NCI-H345 treated with DMSO at 0.1 percent for 48 hours (cell line): ENCODE data around the gene CASP9.

Experiments used
- DNase-seq: peaks from one replicate; lab custom pipeline; 2025; ENCODE audit not compliant: unreplicated experiment; lab: John Stamatoyannopoulos, UW

Gene CASP9

DNA sequence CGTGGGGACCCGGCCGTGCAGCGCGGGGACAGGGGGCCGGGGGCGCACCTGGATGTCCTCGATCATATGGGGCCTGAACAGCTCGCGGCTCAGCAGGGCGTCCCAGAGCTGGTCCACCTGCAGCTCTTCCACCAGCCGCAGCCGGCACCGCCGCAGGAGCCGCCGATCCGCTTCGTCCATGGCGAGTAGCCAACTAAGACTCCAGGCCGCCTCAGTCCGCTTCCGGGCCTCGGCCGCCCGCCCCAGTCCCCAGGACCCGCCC, at the start of gene CASP9:
Gene CASP9 (minus strand): TSS at position 195 of the 262 bp plus-strand sequence. CDS start 15 bp downstream, at position 180.
- DNase-seq, result no peak

DNA sequence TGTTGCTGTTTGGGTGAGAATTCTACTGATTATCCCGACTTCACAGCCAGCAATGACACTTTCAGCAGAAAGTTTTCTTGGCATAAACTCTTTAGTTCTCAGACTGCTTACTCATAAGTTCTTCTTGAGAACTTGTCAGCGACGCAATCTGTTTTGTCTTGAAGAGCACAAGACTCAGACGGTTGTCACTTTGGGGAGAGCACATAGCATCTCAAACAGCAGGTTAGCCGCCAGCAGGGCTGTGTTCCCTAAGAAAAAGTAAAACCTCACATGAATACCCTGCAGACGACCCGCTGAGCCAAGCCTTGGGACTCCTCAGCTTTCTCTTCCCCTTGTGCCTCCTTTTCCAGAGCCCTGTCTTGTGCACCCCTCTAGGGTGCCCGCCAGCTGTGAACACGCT, 49.5 kb upstream of the CASP9 start:
- no peak for DNase-seq

GRCh38 chr1:15571266-15571665, 47.3 kb upstream of the CASP9 start:
- no peak for DNase-seq

GRCh38 chr1:15570861-15571260, 46.8 kb upstream of the CASP9 start:
- no peak for DNase-seq

DNA sequence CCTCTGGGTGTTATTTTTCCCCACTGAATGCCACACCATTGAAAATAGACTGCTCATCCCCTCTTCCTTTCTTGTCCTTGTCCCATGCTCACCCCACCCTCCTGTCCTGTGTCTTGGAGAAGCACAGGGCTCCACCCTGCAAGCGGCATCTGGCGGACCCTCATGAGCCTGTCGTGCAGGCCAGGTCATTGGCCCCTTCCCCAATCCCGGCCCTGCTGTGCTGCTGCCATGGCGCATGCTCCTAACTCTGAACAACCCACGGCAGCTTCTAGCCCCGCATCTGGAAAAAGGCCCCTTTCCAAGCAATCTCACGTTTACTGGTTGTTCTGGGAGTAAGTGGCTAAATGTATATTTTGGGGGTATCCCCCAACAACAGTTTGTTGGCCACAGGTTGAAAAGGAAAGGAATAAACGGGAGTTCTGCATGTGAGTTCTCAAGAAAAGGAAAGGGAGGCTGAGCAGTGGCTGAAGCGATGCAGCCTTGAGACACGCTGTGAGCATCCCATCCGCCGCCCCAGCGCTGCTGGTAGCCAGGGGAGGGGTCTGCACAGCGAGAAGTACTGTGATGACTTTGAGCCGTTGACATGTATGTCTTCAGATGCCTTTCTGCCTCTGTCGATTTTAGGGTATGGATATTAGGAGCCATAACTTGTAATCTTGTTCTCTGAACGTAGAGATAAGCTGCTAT, 44.5 kb upstream of the CASP9 start:
- no peak for DNase-seq

GRCh38 chr1:15559189-15559810, 35.3 kb upstream of the CASP9 start:
- DNase-seq, result no peak

- no peak for DNase-seq
These were observed 34.5 kb upstream of the CASP9 start for GRCh38 chr1:15558516-15558915.

- DNase-seq, result no peak
These were observed 33.6 kb upstream of the CASP9 start for GRCh38 chr1:15557594-15557993.

- no peak for DNase-seq
These were observed 33.0 kb upstream of the CASP9 start for GRCh38 chr1:15557008-15557407.

- DNase-seq, result no peak
These were observed 26.6 kb upstream of the CASP9 start for GRCh38 chr1:15550573-15550972.

DNA sequence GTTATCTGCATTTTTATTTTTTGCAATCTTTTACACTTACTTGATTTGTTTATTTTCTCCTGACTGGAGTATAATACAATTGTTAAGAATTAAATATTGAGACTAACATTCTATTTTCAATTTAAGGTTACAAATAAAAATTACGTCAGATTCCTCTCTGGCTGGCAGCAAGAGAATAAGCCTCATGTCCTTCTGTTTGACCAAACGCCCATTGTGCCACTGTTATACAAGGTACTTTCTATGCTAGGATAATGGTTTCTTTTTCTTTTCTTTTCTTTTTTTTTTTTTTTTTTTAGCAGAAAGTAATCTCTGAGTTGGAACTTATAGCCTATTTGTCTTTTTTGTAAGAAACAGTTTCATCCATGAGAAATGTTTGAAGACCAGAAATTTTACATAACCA, 22.6 kb upstream of the CASP9 start:
- DNase-seq, result no peak

DNA sequence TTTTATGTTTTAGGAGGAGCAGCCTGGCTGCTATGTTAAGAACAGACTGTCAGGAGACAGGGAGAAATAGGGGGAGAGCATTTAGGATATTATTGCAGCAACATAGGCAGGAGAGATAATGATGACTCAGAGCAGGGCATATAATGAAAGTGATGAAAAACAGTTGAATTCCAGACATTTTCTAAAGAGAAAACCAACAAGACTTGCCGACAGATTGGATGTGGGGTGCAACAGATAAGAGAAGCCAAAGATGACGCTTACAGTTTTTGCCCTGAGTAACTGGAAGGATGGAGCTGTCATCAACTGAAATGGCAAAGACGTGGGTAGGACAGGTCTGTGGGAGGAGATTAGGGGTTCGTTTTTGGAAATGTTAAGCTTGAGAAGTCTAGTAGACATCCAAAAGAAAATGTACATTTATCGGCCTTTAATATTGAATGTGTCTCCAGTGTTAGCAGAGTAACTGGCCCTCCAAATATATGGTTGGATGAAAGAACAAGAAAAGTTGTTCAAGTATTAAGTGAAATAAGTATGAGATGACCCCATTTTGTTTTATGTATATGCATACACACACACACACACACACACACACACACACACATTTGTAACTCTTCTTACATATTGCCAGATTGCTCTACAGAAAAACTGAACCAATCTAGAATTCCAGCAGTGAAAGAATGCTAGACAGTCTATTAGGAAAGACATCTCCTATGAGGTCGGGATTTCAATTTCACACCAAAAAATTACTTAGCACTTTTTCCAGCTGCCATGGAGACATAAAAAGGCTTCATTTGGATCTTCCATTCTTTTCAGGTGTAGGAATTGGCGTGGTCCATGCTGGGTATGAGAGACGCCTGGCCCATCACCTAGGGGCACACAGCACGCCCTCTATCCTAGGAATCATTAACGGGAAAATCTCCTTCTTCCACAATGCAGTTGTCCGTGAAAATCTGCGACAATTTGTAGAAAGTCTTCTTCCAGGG, 19.9 kb upstream of the CASP9 start:
- DNase-seq, result no peak

DNA sequence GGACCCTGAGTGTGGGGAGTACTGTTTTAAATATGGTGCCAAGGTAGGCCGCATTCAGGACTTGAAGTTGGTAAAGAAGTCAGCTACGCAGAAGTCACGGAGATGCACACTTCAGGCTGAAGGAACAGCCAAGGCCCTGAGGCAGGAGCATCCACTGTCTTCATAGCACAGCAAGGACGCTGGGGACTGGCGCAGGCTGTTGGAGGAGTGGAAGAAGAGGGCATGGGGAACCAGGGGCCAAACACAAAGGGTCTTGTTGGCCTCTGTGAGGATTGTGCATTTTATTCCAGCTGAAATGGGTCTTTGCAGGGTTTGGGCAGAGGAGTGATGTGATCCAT, 19.2 kb upstream of the CASP9 start:
- DNase-seq, result no peak

DNA sequence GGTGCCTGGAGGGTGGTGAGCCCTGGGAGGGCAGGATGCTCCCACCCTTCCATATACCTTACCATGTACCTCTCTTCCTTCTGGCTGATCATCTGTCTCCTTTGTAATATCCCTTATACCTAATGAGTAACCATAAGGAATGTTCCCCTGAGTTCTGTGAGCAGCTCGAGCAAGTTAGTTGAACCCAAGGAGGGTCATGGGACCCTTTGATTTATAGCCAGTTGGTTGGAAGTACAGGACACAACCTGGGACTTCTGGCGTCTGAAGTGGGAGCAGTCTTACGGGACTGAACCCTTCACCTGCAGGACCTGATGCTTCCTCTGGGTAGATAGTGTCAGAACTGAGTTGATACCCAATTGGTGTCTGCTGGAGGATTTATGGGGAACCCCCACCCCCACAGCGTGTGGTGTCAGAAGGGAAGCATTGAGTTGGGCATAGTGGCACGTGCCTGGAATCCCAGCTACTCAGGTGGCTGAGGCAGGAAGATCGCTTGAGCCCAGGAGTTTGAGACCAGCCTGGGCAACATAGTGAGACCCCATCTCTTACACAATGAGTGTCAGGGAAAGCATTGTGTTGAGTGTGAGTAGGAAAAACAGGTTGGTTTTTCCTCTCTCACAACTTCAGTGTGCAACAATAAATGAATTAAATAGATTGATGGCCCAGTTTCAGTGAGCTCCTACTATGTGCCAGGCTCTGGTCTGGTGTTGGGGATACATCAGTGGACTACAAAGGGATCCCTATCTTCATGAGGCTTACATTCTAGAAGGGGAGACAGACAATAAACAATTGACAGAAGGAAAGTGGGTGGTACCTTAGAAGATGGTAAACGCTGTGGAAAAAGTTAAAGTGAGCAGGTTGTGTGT, 18.6 kb upstream of the CASP9 start:
- DNase-seq, result no peak

GRCh38 chr1:15541231-15541792, 17.3 kb upstream of the CASP9 start:
- DNase-seq, result no peak

DNA sequence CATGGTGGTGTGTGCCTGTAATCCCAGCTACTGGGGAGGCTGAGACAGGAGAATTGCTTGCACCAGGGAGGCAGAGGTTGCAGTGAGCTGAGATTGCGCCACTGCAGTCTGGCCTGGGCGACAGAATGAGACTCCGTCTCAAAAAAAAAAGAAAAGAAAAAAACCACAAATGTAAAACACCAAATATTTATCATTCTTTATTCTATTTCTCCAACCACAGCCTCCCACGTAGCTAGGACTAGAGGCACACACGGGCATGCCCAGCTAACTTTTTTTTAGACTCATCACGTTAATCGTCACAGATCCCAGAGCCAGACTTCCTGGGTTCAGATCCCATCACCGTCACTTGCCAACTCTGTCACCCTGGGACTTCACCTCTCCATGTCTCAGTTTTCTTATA, 16.2 kb upstream of the CASP9 start:
- DNase-seq, result no peak

GRCh38 chr1:15538771-15539170, 14.8 kb upstream of the CASP9 start:
- peak; percentile 40 for DNase-seq

DNA sequence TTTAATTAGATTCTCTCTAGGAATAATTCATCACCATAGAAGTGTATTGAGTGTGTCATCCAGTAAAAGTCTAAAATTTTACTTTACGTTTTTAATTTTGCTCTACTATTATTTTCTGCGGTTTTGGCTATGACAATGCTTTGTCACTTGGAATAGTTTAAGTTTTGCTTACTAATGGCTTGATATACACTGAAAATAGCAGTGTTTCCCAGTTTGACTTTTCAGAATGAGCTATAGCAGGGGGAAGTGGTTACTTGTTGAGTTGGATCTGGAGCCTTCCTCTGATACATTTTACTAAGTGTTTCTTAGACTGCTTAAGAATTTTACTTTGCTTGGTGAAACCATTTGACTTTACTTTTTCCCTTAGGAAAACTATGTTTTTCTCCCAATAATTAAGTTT, 7.7 kb upstream of the CASP9 start:
- no peak for DNase-seq

- DNase-seq, result no peak
These were observed 7.0 kb upstream of the CASP9 start for GRCh38 chr1:15531003-15531402.

- DNase-seq, result peak; percentile 99
These were observed 2.7 kb upstream of the CASP9 start, which contains the start of gene DNAJC16 for GRCh38 chr1:15526490-15527339. TSS of gene DNAJC16 (plus strand) at chr1:15526848. CDS start at chr1:15529106, 2,258 bp downstream.
